ENCODE data around the gene RNASE2.

RNASE2 gene

GRCh38 chr14:20998139-20998538, 42.9 kb downstream of the RNASE2 start:
- peaks cover 16% of the 10 kb centered on the region for H3K36me3 Mint-ChIP-seq
- no peaks in the 10 kb centered on the region for H3K9me3 Mint-ChIP-seq
- H3K27ac Mint-ChIP-seq: no peak overlapping the region
- peaks cover 36% of the 10 kb centered on the region for H3K4me1 Mint-ChIP-seq
- no peak overlapping the region for H3K4me3 Mint-ChIP-seq
- no peaks in the 10 kb centered on the region for H3K27me3 Mint-ChIP-seq

- no peak within 1 kb of the TSS for H3K4me3 Mint-ChIP-seq
- no peaks in the 10 kb centered on the region for H3K9me3 Mint-ChIP-seq
- H3K4me1 Mint-ChIP-seq: peaks cover 34% of the 10 kb centered on the region
- H3K27ac Mint-ChIP-seq: no peak within 1 kb of the TSS
- H3K36me3 Mint-ChIP-seq: peaks cover 15% of the 10 kb centered on the region
- H3K27me3 Mint-ChIP-seq: no peaks in the 10 kb centered on the region
Observed at GRCh38 chr14:20998674-20999366, 43.5 kb downstream of the RNASE2 start, which contains the start of gene SLC39A2. Gene SLC39A2 (plus strand): TSS chr14:20999293. CDS start chr14:20999447, 154 bp downstream.

GRCh38 chr14:20999591-20999990, 44.3 kb downstream of the RNASE2 start:
- no peak overlapping the region for H3K27ac Mint-ChIP-seq
- H3K27me3 Mint-ChIP-seq: no peaks in the 10 kb centered on the region
- H3K9me3 Mint-ChIP-seq: no peaks in the 10 kb centered on the region
- peaks cover 14% of the 10 kb centered on the region for H3K36me3 Mint-ChIP-seq
- peaks cover 33% of the 10 kb centered on the region for H3K4me1 Mint-ChIP-seq
- no peak overlapping the region for H3K4me3 Mint-ChIP-seq

- Mint-ChIP-seq H3K36me3 (peaks cover 2% of the 10 kb centered on the region), H3K4me3 (no peak overlapping the region), H3K9me3 (no peaks in the 10 kb centered on the region), H3K4me1 (peaks cover 22% of the 10 kb centered on the region), H3K27ac (no peak overlapping the region), H3K27me3 (no peaks in the 10 kb centered on the region)
Observed at GRCh38 chr14:21001218-21001617, 45.9 kb downstream of the RNASE2 start.

GRCh38 chr14:21003788-21004346, 48.6 kb downstream of the RNASE2 start:
- H3K4me3 Mint-ChIP-seq: no peak overlapping the region
- H3K36me3 Mint-ChIP-seq: no peaks in the 10 kb centered on the region
- H3K9me3 Mint-ChIP-seq: no peaks in the 10 kb centered on the region
- no peak overlapping the region for H3K27ac Mint-ChIP-seq
- H3K4me1 Mint-ChIP-seq: no peaks in the 10 kb centered on the region
- no peaks in the 10 kb centered on the region for H3K27me3 Mint-ChIP-seq
